ENCODE results near the gene SNX17. TPM values are rescaled to one million over a fixed set of nuclear protein-coding genes. Genes with fewer than 3 reads are reported as not detected.

SNX17 gene
- total and polyA plus RNA-seq, 2 of the 13 experiments (the other 11 are each of a cell fraction or from before 2014, with no cell fraction given) = 75.0 to 109 TPM

DNA sequence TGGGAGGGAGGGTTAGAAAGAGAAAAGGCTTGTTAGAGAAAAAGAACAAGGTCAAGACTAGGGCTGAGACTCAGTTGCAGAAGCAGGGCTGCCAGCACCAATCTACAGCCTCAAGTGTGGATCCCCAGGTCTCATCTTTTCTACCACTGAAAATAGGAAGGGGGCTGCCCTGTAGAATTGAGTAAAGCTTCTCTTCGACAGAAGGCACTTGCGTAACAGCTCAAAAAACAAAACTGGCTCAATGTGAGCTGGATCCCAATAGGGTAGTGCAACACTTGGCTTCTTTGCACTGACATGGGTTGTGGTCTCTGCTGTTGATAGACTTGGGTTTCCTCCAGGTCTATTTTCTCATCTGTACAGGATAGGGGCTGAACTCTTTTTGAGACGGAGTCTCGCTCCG lies 45.7 kb upstream of the SNX17 start (continued):
- TF ChIP-seq, protein P1, sequence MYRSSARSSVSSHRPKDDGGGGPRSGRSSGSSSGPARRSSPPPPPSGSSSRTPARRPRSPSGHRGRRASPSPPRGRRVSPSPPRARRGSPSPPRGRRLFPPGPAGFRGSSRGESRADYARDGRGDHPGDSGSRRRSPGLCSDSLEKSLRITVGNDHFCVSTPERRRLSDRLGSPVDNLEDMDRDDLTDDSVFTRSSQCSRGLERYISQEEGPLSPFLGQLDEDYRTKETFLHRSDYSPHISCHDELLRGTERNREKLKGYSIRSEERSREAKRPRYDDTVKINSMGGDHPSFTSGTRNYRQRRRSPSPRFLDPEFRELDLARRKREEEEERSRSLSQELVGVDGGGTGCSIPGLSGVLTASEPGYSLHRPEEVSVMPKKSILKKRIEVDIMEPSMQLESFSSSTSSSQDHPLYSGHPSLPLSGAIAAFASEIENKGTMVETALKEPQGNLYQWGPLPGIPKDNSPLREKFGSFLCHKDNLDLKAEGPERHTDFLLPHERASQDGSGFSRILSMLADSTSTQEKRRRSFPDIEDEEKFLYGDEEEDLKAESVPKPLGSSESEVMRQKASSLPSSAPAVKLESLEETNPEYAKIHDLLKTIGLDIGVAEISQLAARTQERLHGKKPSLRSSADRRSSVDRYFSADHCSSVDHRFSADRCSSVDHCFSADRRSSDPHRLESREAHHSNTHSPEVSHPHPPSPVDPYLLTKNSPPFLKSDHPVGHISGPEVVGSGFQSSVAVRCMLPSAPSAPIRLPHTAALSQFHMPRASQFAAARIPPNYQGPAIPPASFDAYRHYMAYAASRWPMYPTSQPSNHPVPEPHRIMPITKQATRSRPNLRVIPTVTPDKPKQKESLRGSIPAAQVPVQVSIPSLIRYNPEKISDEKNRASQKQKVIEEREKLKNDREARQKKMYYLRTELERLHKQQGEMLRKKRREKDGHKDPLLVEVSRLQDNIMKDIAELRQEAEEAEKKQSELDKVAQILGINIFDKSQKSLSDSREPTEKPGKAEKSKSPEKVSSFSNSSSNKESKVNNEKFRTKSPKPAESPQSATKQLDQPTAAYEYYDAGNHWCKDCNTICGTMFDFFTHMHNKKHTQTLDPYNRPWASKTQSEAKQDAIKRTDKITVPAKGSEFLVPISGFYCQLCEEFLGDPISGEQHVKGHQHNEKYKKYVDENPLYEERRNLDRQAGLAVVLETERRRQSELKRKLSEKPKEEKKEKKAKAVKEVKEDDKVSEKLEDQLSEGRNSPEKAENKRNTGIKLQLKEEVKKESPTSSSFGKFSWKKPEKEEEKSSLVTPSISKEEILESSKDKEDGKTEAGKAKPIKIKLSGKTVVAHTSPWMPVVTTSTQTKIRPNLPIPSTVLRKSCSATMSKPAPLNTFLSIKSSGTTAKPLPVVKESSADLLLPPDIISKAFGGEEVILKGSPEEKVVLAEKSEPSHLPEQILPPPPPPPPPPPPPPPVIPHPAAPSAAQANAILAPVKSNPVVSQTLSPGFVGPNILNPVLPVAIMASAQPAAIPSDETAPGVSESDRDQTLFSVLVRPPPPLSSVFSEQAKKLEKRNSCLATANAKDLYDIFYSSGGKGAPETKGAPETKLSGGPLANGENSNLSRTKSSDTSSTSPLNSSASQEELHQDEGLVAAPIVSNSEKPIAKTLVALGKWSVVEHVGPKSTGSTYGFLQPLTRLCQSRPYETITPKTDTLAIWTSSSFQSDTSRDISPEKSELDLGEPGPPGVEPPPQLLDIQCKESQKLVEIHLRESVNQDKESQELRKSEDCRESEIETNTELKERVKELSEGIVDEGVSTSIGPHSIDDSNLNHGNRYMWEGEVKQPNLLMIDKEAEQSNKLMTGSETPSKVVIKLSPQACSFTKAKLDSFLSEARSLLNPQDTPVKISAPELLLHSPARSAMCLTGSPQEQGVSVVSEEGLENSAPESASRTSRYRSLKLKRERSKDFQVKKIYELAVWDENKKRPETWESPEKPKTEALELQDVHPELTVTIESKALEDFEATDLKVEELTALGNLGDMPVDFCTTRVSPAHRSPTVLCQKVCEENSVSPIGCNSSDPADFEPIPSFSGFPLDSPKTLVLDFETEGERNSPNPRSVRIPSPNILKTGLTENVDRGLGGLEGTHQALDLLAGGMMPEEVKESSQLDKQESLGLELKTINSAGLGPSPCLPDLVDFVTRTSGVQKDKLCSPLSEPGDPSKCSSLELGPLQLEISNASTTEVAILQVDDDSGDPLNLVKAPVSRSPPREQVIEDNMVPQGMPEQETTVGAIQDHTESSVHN (CRISPR knock-in tag; IDR thresholded peaks at IDR 0.05) = 0 out of 2 replicates have a peak, but pooled peaks have one; percentile 21
- TF ChIP-seq SALL1 (CRISPR knock-in tag; IDR thresholded peaks at IDR 0.05) = 0 out of 2 replicates have a peak, but pooled peaks have one; percentile 12

DNA sequence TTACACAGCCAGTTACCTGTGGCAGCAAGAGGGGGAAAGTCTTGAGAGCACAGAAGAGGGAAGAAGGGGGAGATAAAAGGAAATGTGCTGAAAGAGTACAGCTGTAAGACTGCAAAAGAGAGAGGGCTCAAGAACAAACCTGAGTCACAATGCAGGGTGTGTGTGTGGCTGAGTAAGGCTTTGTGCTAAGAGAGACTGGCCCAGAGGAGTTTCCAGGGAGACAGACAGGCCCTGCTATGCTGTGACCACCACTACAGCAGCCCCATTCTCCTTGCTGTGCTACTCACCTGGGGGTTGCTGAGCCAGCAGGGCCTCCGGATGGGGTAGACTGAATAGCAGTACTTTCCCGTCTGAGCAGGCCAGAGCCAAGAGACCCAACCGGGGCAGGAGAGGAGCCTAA lies 35.1 kb upstream of the SNX17 start:
- Histone ChIP-seq H3K36me3 (replicated peaks in 1 of 2; ENCODE audit: control insufficient read depth in 1 of 2, insufficient read depth in 2 of 2, low read length in 2 of 2) (peaks cover 44 to 64% of the 10 kb centered on the region in 2 experiments), H3K4me2 (ENCODE audit: low read depth, low read length) (no peak overlapping the region), H3K4me3 (replicated peaks in 1 of 3; ENCODE audit: insufficient read depth in 1 of 3, low read depth in 2 of 3, low read length in 3 of 3) (no peak overlapping the region), H2AFZ (ENCODE audit: low read length) (no peak overlapping the region), H3K27ac (ENCODE audit: extremely low read length, insufficient read depth, low read length) (no peak overlapping the region), H3K79me2 (ENCODE audit: insufficient read depth, low read length) (no peaks in the 10 kb centered on the region), H4K20me1 (ENCODE audit: insufficient read depth, low read length) (no peaks in the 10 kb centered on the region), H3K27me3 (ENCODE audit: control insufficient read depth in 1 of 2, insufficient read depth in 2 of 2, low read length in 2 of 2) (no peaks in the 10 kb centered on the region), H3K9ac (ENCODE audit: insufficient read depth, low read depth, low read length) (no peak overlapping the region), H3K9me3 (ENCODE audit: low read length) (no peaks in the 10 kb centered on the region), H3K4me1 (ENCODE audit: insufficient read depth, low read length) (no peaks in the 10 kb centered on the region)
- 100% methylated on average over 2 of the region's 3 CpGs for WGBS (ENCODE audit: low lambda C conversion rate)
- no TSS peak for BruUV-seq (replicated peaks)
- CTCF ChIA-PET (ENCODE audit: low intra/inter-chr PET ratio, low total read pairs) = no interaction called here
- no peak for DNase-seq (ENCODE audit: low spot score)
- intact Hi-C loops (cut with micrococcal nuclease; ENCODE audit: unreplicated experiment) = no loop called here
- FAIRE-seq = no peak
- TF ChIP-seq POLR2A (IDR thresholded peaks at IDR 0.05; ENCODE audit: insufficient read depth in 1 of 2, low read depth in 2 of 2, low read length in 2 of 2) (peak in 1 of 2 experiments; percentile 38; a peak in 1 of 4 replicates), SETDB1 (CRISPR knock-in tag; IDR thresholded peaks at IDR 0.05; ENCODE audit: borderline replicate concordance) (no peak), ZNF282 (IDR thresholded peaks at IDR 0.05; ENCODE audit: partially characterized antibody) (no peak)
- TF ChIP-seq, protein P2, sequence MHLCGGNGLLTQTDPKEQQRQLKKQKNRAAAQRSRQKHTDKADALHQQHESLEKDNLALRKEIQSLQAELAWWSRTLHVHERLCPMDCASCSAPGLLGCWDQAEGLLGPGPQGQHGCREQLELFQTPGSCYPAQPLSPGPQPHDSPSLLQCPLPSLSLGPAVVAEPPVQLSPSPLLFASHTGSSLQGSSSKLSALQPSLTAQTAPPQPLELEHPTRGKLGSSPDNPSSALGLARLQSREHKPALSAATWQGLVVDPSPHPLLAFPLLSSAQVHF (CRISPR knock-in tag; IDR thresholded peaks at IDR 0.05) = no peak
- in situ Hi-C loops (cut with HindIII; ENCODE audit: extremely low pct_ligation_motif_present, low pct_unique_long_range_greater_than_20kb) = no loop called here
- ATAC-seq = peak; percentile 7; the same call in 1 of the 3 replicates
- POLR2A ChIA-PET = no interaction called here

All from HepG2 (cell line).